ENCODE results near the gene PA2G4.

DNA sequence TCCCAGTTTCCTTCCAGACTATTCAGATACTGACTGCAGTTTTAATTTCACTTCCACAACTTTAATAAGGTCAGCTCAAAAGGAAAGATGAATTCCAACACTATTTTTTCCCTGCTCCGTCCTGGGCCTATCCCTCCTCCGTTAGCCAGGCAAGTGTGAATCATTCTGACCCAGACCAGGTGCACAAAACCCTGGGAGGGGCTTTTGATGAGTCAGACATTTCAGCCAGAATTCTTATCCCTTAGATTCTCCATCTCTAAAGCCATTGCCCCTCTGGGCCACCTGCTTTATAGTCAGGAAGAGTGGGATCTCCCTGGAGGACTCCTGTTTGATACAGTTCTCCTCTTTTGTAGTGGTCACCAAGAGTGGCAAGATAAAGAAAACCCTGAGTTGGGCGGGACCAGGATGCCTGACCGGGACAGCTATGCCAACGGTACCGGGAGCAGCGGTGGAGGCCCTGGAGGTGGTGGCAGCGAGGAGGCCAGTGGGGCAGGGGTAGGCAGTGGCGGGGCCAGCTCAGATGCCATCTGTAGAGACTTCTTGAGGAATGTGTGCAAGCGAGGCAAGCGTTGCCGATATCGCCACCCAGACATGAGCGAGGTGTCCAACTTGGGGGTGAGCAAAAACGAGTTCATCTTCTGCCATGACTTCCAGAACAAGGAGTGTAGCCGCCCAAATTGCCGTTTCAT is 15.9 kb downstream of the PA2G4 start:
- TF ChIP-seq, protein P1, sequence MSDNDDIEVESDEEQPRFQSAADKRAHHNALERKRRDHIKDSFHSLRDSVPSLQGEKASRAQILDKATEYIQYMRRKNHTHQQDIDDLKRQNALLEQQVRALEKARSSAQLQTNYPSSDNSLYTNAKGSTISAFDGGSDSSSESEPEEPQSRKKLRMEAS (IDR thresholded peaks at IDR 0.05): no peak
- no peak for TF ChIP-seq SP1 (IDR thresholded peaks at IDR 0.05)

Measured in liver (tissue), 2 donors.